ENCODE results near the gene CNTNAP2. TPM values are rescaled to one million over a fixed set of nuclear protein-coding genes. Genes with fewer than 3 reads are reported as not detected.

CNTNAP2 gene
- total and polyA plus RNA-seq, 4 donors, result 41.3 to 127 (median 67.8) TPM

DNA sequence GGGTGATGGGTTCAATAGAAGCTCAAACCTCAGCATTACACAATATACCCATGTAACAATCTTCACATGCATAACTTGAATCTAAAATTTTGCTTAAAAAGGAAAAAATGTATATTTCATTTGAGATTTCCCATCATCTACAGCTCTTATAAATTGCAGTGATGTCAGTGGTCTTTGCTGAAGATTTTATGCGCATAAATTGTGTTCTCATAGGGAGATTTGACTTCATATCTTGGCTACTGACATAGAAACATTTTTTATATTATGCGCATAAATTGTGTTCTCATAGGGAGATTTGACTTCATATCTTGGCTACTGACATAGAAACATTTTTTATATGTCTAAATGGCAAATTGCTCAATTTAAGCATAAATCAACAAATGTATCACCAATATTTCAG, 1348.6 kb downstream of the CNTNAP2 start:
- Histone ChIP-seq H3K27ac (ENCODE audit: low read depth, low read length) (no peak overlapping the region), H3K9me3 (ENCODE audit: control insufficient read depth, insufficient read depth, low read length) (no peaks in the 10 kb centered on the region), H3K4me3 (ENCODE audit: low read depth, low read length) (no peak overlapping the region), H3K4me1 (ENCODE audit: control insufficient read depth, insufficient read depth, low read length) (no peaks in the 10 kb centered on the region), H3K36me3 (ENCODE audit: control insufficient read depth, insufficient read depth, low read length) (no peaks in the 10 kb centered on the region), H3K27me3 (ENCODE audit: control insufficient read depth, insufficient read depth, low read length) (no peaks in the 10 kb centered on the region)
- no CpG with 5 or more reads among the region's 2 CpGs for WGBS (ENCODE audit: insufficient coverage)
- no peak for DNase-seq (ENCODE audit: low read depth in 4 of 6, low spot score in 6 of 6)

DNA sequence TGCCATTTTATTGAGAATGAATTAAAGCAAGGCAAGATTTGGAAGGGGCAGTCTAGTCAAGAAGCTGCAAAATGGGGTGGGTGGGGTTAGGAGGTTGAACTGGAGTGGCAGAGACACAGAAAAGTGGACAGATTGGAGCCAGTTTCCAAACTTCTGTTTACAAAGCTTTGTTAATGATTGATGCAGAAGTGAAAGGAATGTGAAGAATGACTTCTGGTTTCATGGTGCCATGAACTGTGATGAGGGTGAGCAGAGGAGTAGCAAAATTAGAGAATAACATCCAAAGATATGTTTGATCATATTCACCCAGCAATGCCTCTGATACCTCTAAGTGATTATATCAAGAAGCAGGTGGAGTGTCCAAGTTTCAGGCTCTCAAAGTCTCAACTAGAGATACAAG, 1356.0 kb downstream of the CNTNAP2 start:
- Histone ChIP-seq H3K4me3 (ENCODE audit: low read depth, low read length) (no peak overlapping the region), H3K36me3 (ENCODE audit: control insufficient read depth, insufficient read depth, low read length) (no peaks in the 10 kb centered on the region), H3K9me3 (ENCODE audit: control insufficient read depth, insufficient read depth, low read length) (no peaks in the 10 kb centered on the region), H3K27ac (ENCODE audit: low read depth, low read length) (no peak overlapping the region), H3K27me3 (ENCODE audit: control insufficient read depth, insufficient read depth, low read length) (no peaks in the 10 kb centered on the region), H3K4me1 (ENCODE audit: control insufficient read depth, insufficient read depth, low read length) (no peaks in the 10 kb centered on the region)
- DNase-seq (ENCODE audit: low read depth in 4 of 6, low spot score in 6 of 6), result no peak

DNA sequence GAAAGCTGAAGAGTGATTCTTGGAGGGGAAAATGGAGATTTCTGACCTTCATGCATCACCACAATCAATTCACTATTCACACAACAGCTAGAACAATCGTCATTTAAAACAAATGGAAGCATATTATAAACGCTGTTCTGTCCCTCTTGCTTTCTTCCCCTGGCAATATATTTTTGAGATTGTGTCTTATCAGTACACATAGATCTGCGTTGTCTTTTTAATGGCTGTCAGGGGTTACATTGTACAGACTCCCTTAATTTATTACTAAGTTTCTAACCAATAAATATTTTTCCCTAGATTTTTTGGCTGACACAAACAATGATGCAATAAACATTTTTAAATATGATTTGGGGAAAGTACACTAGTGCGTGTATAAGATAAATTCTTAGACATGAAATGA, 1358.3 kb downstream of the CNTNAP2 start:
- Histone ChIP-seq H3K27ac (ENCODE audit: low read depth, low read length) (no peak overlapping the region), H3K4me1 (ENCODE audit: control insufficient read depth, insufficient read depth, low read length) (no peaks in the 10 kb centered on the region), H3K9me3 (ENCODE audit: control insufficient read depth, insufficient read depth, low read length) (no peaks in the 10 kb centered on the region), H3K36me3 (ENCODE audit: control insufficient read depth, insufficient read depth, low read length) (no peaks in the 10 kb centered on the region), H3K4me3 (ENCODE audit: low read depth, low read length) (no peak overlapping the region), H3K27me3 (ENCODE audit: control insufficient read depth, insufficient read depth, low read length) (no peaks in the 10 kb centered on the region)
- DNase-seq (ENCODE audit: low read depth in 4 of 6, low spot score in 6 of 6), result peak in 1 of 6 donors; percentile 57
- WGBS (ENCODE audit: insufficient coverage), result no CpG with 5 or more reads among the region's 4 CpGs

DNA sequence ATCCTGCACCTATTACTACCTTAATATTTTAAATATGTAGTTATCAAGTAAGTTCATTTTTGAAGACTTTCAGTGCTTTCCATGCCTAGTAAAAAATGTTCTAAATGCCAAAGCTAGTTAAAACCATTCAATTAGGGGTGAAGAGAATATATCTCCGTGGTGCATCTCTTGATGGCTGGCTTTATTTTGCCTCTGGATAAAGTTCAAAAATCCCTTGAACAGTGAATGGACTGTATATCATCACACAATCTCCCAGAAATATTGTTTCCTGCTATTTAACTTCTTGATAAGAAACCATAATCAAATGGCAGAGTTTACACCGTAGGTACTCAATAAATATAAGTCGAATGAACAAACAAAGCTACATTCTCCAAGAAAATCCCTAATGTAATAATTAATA, 1360.9 kb downstream of the CNTNAP2 start:
- Histone ChIP-seq H3K4me1 (ENCODE audit: control insufficient read depth, insufficient read depth, low read length) (no peaks in the 10 kb centered on the region), H3K27ac (ENCODE audit: low read depth, low read length) (no peak overlapping the region), H3K9me3 (ENCODE audit: control insufficient read depth, insufficient read depth, low read length) (no peaks in the 10 kb centered on the region), H3K4me3 (ENCODE audit: low read depth, low read length) (no peak overlapping the region), H3K36me3 (ENCODE audit: control insufficient read depth, insufficient read depth, low read length) (no peaks in the 10 kb centered on the region), H3K27me3 (ENCODE audit: control insufficient read depth, insufficient read depth, low read length) (no peaks in the 10 kb centered on the region)
- WGBS (ENCODE audit: insufficient coverage), result no CpG with 5 or more reads among the region's 3 CpGs
- no peak for DNase-seq (ENCODE audit: low read depth in 4 of 6, low spot score in 6 of 6)

DNA sequence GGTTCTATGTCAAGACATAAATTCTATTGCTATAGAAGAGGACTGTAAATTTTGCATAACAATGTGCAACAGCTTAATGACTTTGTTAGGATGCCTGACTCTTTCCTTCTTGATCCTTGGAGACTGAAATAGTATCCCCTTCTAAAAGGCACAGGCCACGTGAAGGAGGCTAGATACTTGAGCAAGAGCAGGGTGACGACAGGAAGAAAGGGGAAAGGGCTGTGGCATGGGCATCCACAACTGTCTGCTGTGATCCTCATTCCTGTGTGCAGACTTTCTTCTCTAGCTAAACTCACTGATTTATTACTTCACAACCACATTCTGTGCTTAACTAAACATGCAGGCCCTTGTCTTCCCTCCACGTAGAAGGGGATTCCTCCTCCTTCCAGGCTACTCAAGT, 1362.2 kb downstream of the CNTNAP2 start:
- Histone ChIP-seq H3K27me3 (ENCODE audit: control insufficient read depth, insufficient read depth, low read length) (no peaks in the 10 kb centered on the region), H3K36me3 (ENCODE audit: control insufficient read depth, insufficient read depth, low read length) (no peaks in the 10 kb centered on the region), H3K9me3 (ENCODE audit: control insufficient read depth, insufficient read depth, low read length) (no peaks in the 10 kb centered on the region), H3K4me1 (ENCODE audit: control insufficient read depth, insufficient read depth, low read length) (no peaks in the 10 kb centered on the region), H3K4me3 (ENCODE audit: low read depth, low read length) (no peak overlapping the region), H3K27ac (ENCODE audit: low read depth, low read length) (no peak overlapping the region)
- DNase-seq (ENCODE audit: low read depth in 4 of 6, low spot score in 6 of 6), result no peak
- no CpG with 5 or more reads among the region's 3 CpGs for WGBS (ENCODE audit: insufficient coverage)

DNA sequence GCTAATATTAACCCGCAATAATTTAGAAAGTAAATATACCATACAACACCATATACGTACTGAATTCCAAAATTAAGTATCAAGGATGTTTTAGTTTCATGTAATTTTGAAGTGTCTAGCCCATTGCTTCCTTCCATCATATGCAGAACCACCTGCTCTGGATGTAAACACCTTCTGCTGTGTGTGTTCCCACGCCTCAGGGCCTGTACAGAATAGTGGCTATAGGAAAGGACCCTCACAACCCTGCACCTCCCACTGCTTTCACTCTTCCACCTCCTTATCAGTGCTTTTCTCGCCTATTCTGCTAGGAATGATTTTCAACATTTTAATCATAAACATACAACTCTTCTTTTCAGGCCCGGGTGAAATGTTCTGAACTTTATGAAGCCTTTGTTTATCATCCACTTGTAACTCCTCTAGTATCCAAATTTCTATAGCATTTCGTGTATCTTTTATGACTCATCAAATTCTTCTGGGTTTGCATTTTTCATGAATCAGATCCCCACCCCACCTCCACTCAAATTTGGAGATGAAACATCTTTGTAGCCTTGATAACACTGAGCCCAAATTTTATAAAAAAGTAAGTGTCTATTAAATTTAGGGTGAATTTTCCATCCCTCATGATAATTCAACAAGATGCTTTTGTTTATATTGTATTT, 1367.2 kb downstream of the CNTNAP2 start:
- 93% methylated on average over 2 of the region's 6 CpGs for WGBS (ENCODE audit: insufficient coverage)
- no peaks in the 10 kb centered on the region for H3K4me1 ChIP-seq (ENCODE audit: control insufficient read depth, insufficient read depth, low read length)
- H3K27ac ChIP-seq (ENCODE audit: low read depth, low read length), result no peak overlapping the region
- H3K9me3 ChIP-seq (ENCODE audit: control insufficient read depth, insufficient read depth, low read length), result no peaks in the 10 kb centered on the region
- H3K4me3 ChIP-seq (ENCODE audit: low read depth, low read length), result no peak overlapping the region
- H3K36me3 ChIP-seq (ENCODE audit: control insufficient read depth, insufficient read depth, low read length), result no peaks in the 10 kb centered on the region
- H3K27me3 ChIP-seq (ENCODE audit: control insufficient read depth, insufficient read depth, low read length), result no peaks in the 10 kb centered on the region
- no peak for DNase-seq (ENCODE audit: low read depth in 4 of 6, low spot score in 6 of 6)

DNA sequence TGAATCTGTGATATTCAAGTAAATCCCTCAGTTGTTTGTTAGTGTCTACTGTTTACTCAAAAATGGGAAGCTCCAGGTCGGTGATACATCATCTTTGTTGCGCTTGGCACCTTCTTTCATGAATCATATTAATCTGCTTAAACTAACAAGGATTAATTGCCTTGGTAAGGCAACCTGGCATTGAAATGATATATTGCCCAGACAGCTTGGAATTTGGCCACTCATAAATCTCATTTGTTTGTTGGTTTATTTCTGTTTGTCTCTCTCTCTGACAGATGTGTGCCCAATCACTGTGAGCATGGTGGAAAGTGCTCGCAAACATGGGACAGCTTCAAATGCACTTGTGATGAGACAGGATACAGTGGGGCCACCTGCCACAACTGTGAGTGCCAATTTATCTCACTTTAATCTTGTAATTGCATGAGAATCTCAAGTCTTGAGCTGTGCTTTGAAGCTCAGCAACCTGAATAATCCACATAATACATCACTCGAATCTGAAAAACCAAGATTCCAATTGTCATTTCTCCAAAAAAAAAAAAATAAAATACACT, 1369.1 kb downstream of the CNTNAP2 start:
- 80% methylated on average over 1 of the region's 4 CpGs for WGBS (ENCODE audit: insufficient coverage)
- H3K4me1 ChIP-seq (ENCODE audit: control insufficient read depth, insufficient read depth, low read length), result no peaks in the 10 kb centered on the region
- DNase-seq (ENCODE audit: low read depth in 4 of 6, low spot score in 6 of 6), result no peak
- no peaks in the 10 kb centered on the region for H3K36me3 ChIP-seq (ENCODE audit: control insufficient read depth, insufficient read depth, low read length)
- no peaks in the 10 kb centered on the region for H3K27me3 ChIP-seq (ENCODE audit: control insufficient read depth, insufficient read depth, low read length)
- H3K27ac ChIP-seq (ENCODE audit: low read depth, low read length), result no peak overlapping the region
- no peak overlapping the region for H3K4me3 ChIP-seq (ENCODE audit: low read depth, low read length)
- H3K9me3 ChIP-seq (ENCODE audit: control insufficient read depth, insufficient read depth, low read length), result no peaks in the 10 kb centered on the region

DNA sequence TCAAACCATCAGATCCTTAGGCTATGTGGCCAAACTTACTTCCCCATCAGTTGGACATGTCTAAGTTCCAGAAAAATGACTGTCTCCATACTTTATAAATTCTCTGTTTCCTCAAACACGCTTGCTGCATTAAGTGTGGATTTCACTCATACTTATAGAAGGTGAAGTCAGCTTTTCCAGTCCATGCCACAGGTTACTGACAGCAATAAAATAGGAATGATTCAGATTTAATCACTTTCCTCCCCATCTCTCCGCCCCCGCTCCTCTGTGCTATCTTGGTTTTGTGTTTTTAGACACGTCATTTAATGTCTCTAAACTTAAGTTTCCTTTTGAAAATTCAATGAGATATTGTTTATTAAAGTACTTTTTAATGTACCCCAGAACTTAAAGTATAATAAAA, 1376.0 kb downstream of the CNTNAP2 start:
- H3K4me1 ChIP-seq (ENCODE audit: control insufficient read depth, insufficient read depth, low read length), result no peaks in the 10 kb centered on the region
- no peak overlapping the region for H3K4me3 ChIP-seq (ENCODE audit: low read depth, low read length)
- no peaks in the 10 kb centered on the region for H3K9me3 ChIP-seq (ENCODE audit: control insufficient read depth, insufficient read depth, low read length)
- DNase-seq (ENCODE audit: low read depth in 4 of 6, low spot score in 6 of 6), result no peak
- H3K27me3 ChIP-seq (ENCODE audit: control insufficient read depth, insufficient read depth, low read length), result no peaks in the 10 kb centered on the region
- no CpG with 5 or more reads among the region's 4 CpGs for WGBS (ENCODE audit: insufficient coverage)
- no peak overlapping the region for H3K27ac ChIP-seq (ENCODE audit: low read depth, low read length)
- no peaks in the 10 kb centered on the region for H3K36me3 ChIP-seq (ENCODE audit: control insufficient read depth, insufficient read depth, low read length)

DNA sequence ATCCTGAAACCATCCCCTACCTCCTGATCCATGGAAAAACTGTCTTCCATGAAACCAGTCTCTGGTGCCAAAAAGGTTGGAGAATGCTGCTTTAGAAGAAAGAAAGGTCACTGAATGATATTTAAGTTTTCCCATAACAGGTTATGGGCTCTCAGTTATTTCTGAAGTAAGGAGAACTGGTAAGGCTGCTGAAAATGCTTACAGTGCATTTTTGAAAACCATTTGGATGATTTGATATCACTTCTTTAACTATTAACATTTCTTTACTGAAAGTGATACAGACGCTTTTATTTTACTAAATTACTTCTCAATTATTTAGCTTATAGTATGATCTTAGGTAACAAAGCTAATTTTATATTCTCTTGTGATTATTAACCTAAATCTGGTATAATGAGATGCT, 1379.6 kb downstream of the CNTNAP2 start:
- no peak for DNase-seq (ENCODE audit: low read depth in 4 of 6, low spot score in 6 of 6)
- no CpG with 5 or more reads among the region's 1 CpG for WGBS (ENCODE audit: insufficient coverage)
- H3K36me3 ChIP-seq (ENCODE audit: control insufficient read depth, insufficient read depth, low read length), result no peaks in the 10 kb centered on the region
- H3K4me3 ChIP-seq (ENCODE audit: low read depth, low read length), result no peak overlapping the region
- H3K9me3 ChIP-seq (ENCODE audit: control insufficient read depth, insufficient read depth, low read length), result no peaks in the 10 kb centered on the region
- no peak overlapping the region for H3K27ac ChIP-seq (ENCODE audit: low read depth, low read length)
- H3K27me3 ChIP-seq (ENCODE audit: control insufficient read depth, insufficient read depth, low read length), result no peaks in the 10 kb centered on the region
- no peaks in the 10 kb centered on the region for H3K4me1 ChIP-seq (ENCODE audit: control insufficient read depth, insufficient read depth, low read length)

DNA sequence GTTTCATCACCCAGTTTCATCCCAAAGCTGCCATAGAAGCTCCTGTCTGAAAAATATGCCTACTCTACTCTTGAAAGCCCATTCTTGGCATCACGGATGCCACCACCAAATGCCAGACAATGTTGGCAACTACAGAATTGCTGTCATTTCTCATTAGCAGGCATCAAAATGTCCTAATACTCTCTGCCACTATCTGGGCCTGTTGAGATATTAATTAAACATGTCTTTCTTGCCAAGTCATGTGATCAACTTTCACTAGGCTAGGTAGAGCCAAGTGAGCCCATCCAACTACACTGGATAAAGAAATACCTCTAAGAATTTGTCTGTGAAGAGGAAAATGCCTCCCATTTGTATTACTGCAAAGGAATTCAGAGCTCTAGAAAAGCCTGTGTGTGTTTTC, 1380.6 kb downstream of the CNTNAP2 start:
- peak in 1 of 6 donors; percentile 30 for DNase-seq (ENCODE audit: low read depth in 4 of 6, low spot score in 6 of 6)
- 86% methylated on average over 1 of the region's 1 CpG for WGBS (ENCODE audit: insufficient coverage)
- H3K4me3 ChIP-seq (ENCODE audit: low read depth, low read length), result no peak overlapping the region
- no peaks in the 10 kb centered on the region for H3K9me3 ChIP-seq (ENCODE audit: control insufficient read depth, insufficient read depth, low read length)
- H3K4me1 ChIP-seq (ENCODE audit: control insufficient read depth, insufficient read depth, low read length), result no peaks in the 10 kb centered on the region
- no peak overlapping the region for H3K27ac ChIP-seq (ENCODE audit: low read depth, low read length)
- H3K36me3 ChIP-seq (ENCODE audit: control insufficient read depth, insufficient read depth, low read length), result no peaks in the 10 kb centered on the region
- H3K27me3 ChIP-seq (ENCODE audit: control insufficient read depth, insufficient read depth, low read length), result no peaks in the 10 kb centered on the region
